H1 (cell line): ENCODE results near the gene IFTAP. TPM values are rescaled to one million over a fixed set of nuclear protein-coding genes. Genes with fewer than 3 reads are reported as not detected.

ENCODE experiments used
- CTCF ChIA-PET: fragments of 300-600 bp; sonication (Branson Sonifier 250); formaldehyde crosslinking; loops from one replicate; lab custom pipeline; 2021; ENCODE audit not compliant: partially characterized antibody; lab: Charles Lee
- POLR2A ChIA-PET: fragments of 300-600 bp; sonication (Branson Sonifier 250); formaldehyde crosslinking; loops from one replicate; lab custom pipeline; 2021; ENCODE audit warnings: inconsistent platforms; ENCODE audit not compliant: partially characterized antibody; lab: Charles Lee
- DNase-seq, 2 experiments: peaks; one replicate each; pipeline versions ENCODE4 v3.0.0 to v3.0.0-alpha.2; 2010 to 2022; ENCODE audit warnings: low spot score in 2 of 2, low read depth in 1 of 2, mixed read lengths in 1 of 2
- FAIRE-seq: peaks from 2 replicates; lab custom pipeline; 2011; peaks lifted over from hg19 to GRCh38; lab: Jason Lieb, UNC
- H2AFZ ChIP-seq: 2 replicates; pipeline ENCODE4 v1.8.1; 2012; ENCODE audit warnings: low read length, inconsistent platforms
- H2AK5ac ChIP-seq: 2 replicates; pipeline ENCODE4 v1.6.1; 2013; ENCODE audit warnings: low read depth, low read length
- H2BK120ac ChIP-seq: replicated peaks from 2 replicates; pipeline ENCODE3; 2013; ENCODE audit warnings: low read depth, low read length, inconsistent platforms
- H2BK12ac ChIP-seq: 2 replicates; pipeline ENCODE4 v1.6.1; 2013; ENCODE audit warnings: low read depth, low read length
- H2BK15ac ChIP-seq: 2 replicates; pipeline ENCODE4 v1.6.1; 2013; ENCODE audit warnings: low read length
- H2BK20ac ChIP-seq: 2 replicates; pipeline ENCODE4 v1.6.1; 2013; ENCODE audit warnings: low read length
- H2BK5ac ChIP-seq: 2 replicates; pipeline ENCODE4 v1.6.1; 2013; ENCODE audit warnings: low read depth, low read length
- H3K14ac ChIP-seq: 2 replicates; pipeline ENCODE4 v1.6.1; 2013; ENCODE audit warnings: inconsistent platforms; ENCODE audit not compliant: insufficient read length
- H3K18ac ChIP-seq: 2 replicates; pipeline ENCODE4 v1.6.1; 2013; ENCODE audit warnings: low read length; ENCODE audit errors: extremely low read depth
- H3K23ac ChIP-seq: 2 replicates; pipeline ENCODE4 v1.6.1; 2013; ENCODE audit warnings: inconsistent platforms; ENCODE audit not compliant: insufficient read length
- H3K23me2 ChIP-seq: 2 replicates; pipeline ENCODE4 v1.6.1; 2013; ENCODE audit warnings: low read depth, low read length
- H3K27ac ChIP-seq: 2 replicates; pipeline ENCODE4 v1.6.1; 2011; ENCODE audit warnings: low read depth, low read length, inconsistent platforms
- H3K27me3 ChIP-seq, 4 experiments: replicated peaks in 1 of 4; 1 replicate in 1 of 4; 2 replicates in 3 of 4; pipeline versions ENCODE4 v1.6.1 to v1.8.1; 2011 to 2013; ENCODE audit warnings: low read length in 3 of 4, mild to moderate bottlenecking in 3 of 4, inconsistent platforms in 2 of 4, mixed read lengths in 2 of 4, moderate library complexity in 1 of 4; ENCODE audit not compliant: control insufficient read depth in 3 of 4, insufficient read depth in 3 of 4; ENCODE audit errors: extremely low read depth in 1 of 4
- H3K36me3 ChIP-seq, 4 experiments: 2 replicates each; pipeline versions ENCODE4 v1.6.1 to v1.8.1; 2011 to 2013; ENCODE audit warnings: mild to moderate bottlenecking in 4 of 4, low read length in 3 of 4, moderate library complexity in 2 of 4, control low read depth in 1 of 4, inconsistent platforms in 1 of 4; ENCODE audit not compliant: insufficient read depth in 4 of 4, control insufficient read depth in 2 of 4
- H3K4ac ChIP-seq: replicated peaks from 2 replicates; pipeline ENCODE3; 2013; ENCODE audit warnings: low read length, low read depth, mixed read lengths, inconsistent platforms; ENCODE audit not compliant: insufficient read length
- H3K4me1 ChIP-seq, 4 experiments: replicated peaks in 1 of 4; 1 replicate in 1 of 4; 2 replicates in 3 of 4; pipeline versions ENCODE4 v1.6.1 to v1.8.1; 2011 to 2013; ENCODE audit warnings: low read length in 3 of 4, inconsistent platforms in 2 of 4, mixed read lengths in 1 of 4; ENCODE audit not compliant: insufficient read depth in 4 of 4, control insufficient read depth in 3 of 4
- H3K4me2 ChIP-seq, 2 experiments: 2 replicates each; pipeline versions ENCODE4 v1.6.1 to v1.8.1; 2011 to 2013; ENCODE audit warnings: low read depth in 2 of 2, low read length in 2 of 2, control low read depth in 1 of 2, inconsistent platforms in 1 of 2, mild to moderate bottlenecking in 1 of 2; ENCODE audit not compliant: insufficient read depth in 1 of 2
- H3K4me3 ChIP-seq, 4 experiments: fragments of 200-600, 300-600 bp in 1 of 4; sonication (generic), shearing (Covaris generic), sonication (Bioruptor Twin) in 1 of 4; 2 replicates each; pipeline versions ENCODE4 v1.5.1 to v1.8.1; 2011 to 2016; ENCODE audit warnings: low read length in 4 of 4, low read depth in 3 of 4, control low read depth in 2 of 4, inconsistent platforms in 2 of 4, mild to moderate bottlenecking in 2 of 4, mixed read lengths in 1 of 4, moderate library complexity in 1 of 4; ENCODE audit not compliant: insufficient read depth in 2 of 4; ENCODE audit errors: extremely low read depth in 1 of 4
- H3K56ac ChIP-seq: replicated peaks from 2 replicates; pipeline ENCODE3; 2013; ENCODE audit warnings: low read depth, mild to moderate bottlenecking, mixed read lengths, low read length, inconsistent platforms; ENCODE audit not compliant: insufficient read length
- H3K79me1 ChIP-seq: 2 replicates; pipeline ENCODE4 v1.6.1; 2013; ENCODE audit warnings: low read depth, low read length, control low read depth
- H3K79me2 ChIP-seq, 2 experiments: 2 replicates each; pipeline versions ENCODE4 v1.6.1 to v1.8.1; 2012 to 2013; ENCODE audit warnings: low read length in 2 of 2, mild to moderate bottlenecking in 2 of 2, inconsistent platforms in 1 of 2; ENCODE audit not compliant: insufficient read depth in 2 of 2, control insufficient read depth in 1 of 2
- H3K9ac ChIP-seq, 4 experiments: replicated peaks in 1 of 4; 1 replicate in 1 of 4; 2 replicates in 3 of 4; pipeline versions ENCODE4 v1.6.1 to v1.8.1; 2011 to 2013; ENCODE audit warnings: low read depth in 3 of 4, low read length in 3 of 4, control low read depth in 2 of 4, mild to moderate bottlenecking in 2 of 4, moderate library complexity in 2 of 4, inconsistent platforms in 1 of 4; ENCODE audit errors: extremely low read depth in 1 of 4
- H3K9me3 ChIP-seq, 2 experiments: 2 replicates each; pipeline versions ENCODE4 v1.6.1 to v1.8.1; 2012 to 2013; ENCODE audit warnings: mild to moderate bottlenecking in 2 of 2, moderate library complexity in 2 of 2, control low read depth in 1 of 2, inconsistent platforms in 1 of 2, low read depth in 1 of 2, low read length in 1 of 2, mixed read lengths in 1 of 2; ENCODE audit not compliant: insufficient read depth in 2 of 2
- H4K20me1 ChIP-seq, 2 experiments: replicated peaks in 1 of 2; 2 replicates each; pipeline versions ENCODE3 to v1.8.1; 2011 to 2013; ENCODE audit warnings: inconsistent platforms in 2 of 2, low read length in 2 of 2, mild to moderate bottlenecking in 1 of 2; ENCODE audit not compliant: insufficient read depth in 2 of 2, control insufficient read depth in 1 of 2
- H4K5ac ChIP-seq: 2 replicates; pipeline ENCODE4 v1.6.1; 2013; ENCODE audit warnings: low read length, low read depth, mixed read lengths, inconsistent platforms; ENCODE audit not compliant: insufficient read length
- H4K8ac ChIP-seq: 2 replicates; pipeline ENCODE4 v1.8.0; 2013; ENCODE audit warnings: mild to moderate bottlenecking, moderate library complexity, low read length, inconsistent platforms; ENCODE audit not compliant: insufficient read depth; ENCODE audit errors: extremely low read depth
- H4K91ac ChIP-seq: replicated peaks from 2 replicates; pipeline ENCODE3; 2013; ENCODE audit warnings: low read length, mixed read lengths, inconsistent platforms; ENCODE audit not compliant: insufficient read length
- BACH1 ChIP-seq: IDR thresholded peaks from 2 replicates; pipeline ENCODE4 v1.6.1; 2012; ENCODE audit warnings: low read length, improper control_type of control experiment
- BCL11A ChIP-seq, 2 experiments: IDR thresholded peaks; one replicate each; pipeline ENCODE4 v1.6.1; 2011; ENCODE audit warnings: low read depth in 2 of 2, low read length in 2 of 2, mild to moderate bottlenecking in 2 of 2
- CEBPB ChIP-seq: IDR thresholded peaks from 2 replicates; pipeline ENCODE4 v1.6.1; 2012; ENCODE audit warnings: low read depth, low read length
- EGR1 ChIP-seq: IDR thresholded peaks from 2 replicates; pipeline ENCODE4 v1.6.1; 2011; ENCODE audit warnings: low read depth, low read length, borderline replicate concordance
- GABPA ChIP-seq: IDR thresholded peaks from 2 replicates; pipeline ENCODE4 v1.6.1; 2011; ENCODE audit warnings: mild to moderate bottlenecking, low read length, moderate library complexity, borderline replicate concordance; ENCODE audit not compliant: insufficient read depth
- KDM5A ChIP-seq: fragments of 200-600 bp; IDR thresholded peaks from 2 replicates; pipeline ENCODE4 v1.7.1; 2012; ENCODE audit warnings: mild to moderate bottlenecking, low read length, inconsistent platforms, mixed read lengths
- MAFK ChIP-seq: IDR thresholded peaks from 2 replicates; pipeline ENCODE4 v1.6.1; 2012; ENCODE audit warnings: low read depth, mild to moderate bottlenecking, improper control_type of control experiment, low read length
- RNF2 ChIP-seq: fragments of 200-900, 300-1000 bp; sonication (generic); IDR thresholded peaks from 2 replicates; pipeline ENCODE4 v1.7.1; 2016; ENCODE audit warnings: borderline replicate concordance, low read depth, mild to moderate bottlenecking, antibody characterized with exemption, low read length; ENCODE audit not compliant: poor library complexity, severe bottlenecking; ENCODE audit errors: missing control alignments
- SIRT6 ChIP-seq: IDR thresholded peaks from one replicate; pipeline ENCODE4 v1.7.1; 2012; ENCODE audit warnings: low read length, inconsistent platforms
- SIX5 ChIP-seq: IDR thresholded peaks from 2 replicates; pipeline ENCODE4 v1.6.1; 2011; ENCODE audit warnings: mild to moderate bottlenecking, low read depth, low read length
- TEAD4 ChIP-seq: IDR thresholded peaks from 2 replicates; pipeline ENCODE4 v1.6.1; 2012; ENCODE audit warnings: low read depth, low read length, inconsistent platforms, mixed read lengths
- WGBS, 2 experiments: shearing (Covaris generic) in 1 of 2; methylation state at CpG; one replicate each; pipeline versions ENCODE4 v1.1.6 to v1.1.7; 2013 to 2015; ENCODE audit warnings: low lambda C conversion rate in 2 of 2, mixed read lengths in 2 of 2, inconsistent platforms in 1 of 2, low coverage in 1 of 2, missing lambda C conversion rate in 1 of 2; ENCODE audit not compliant: insufficient replicate concordance in 2 of 2, insufficient coverage in 1 of 2, insufficient read length in 1 of 2; ENCODE audit errors: extremely low coverage in 1 of 2, missing lambda C conversion rate in 1 of 2; 5-methylcytosine and 5-hydroxymethylcytosine counted together
- polyA plus RNA-seq, 7 experiments: library from polyadenylated mRNA; depleted of rRNA in 3 of 7; stranded (reverse) in 5 of 7; unstranded in 2 of 7; fragments of >200 nt in 5 of 7; fragments of 200-250 nt in 2 of 7; gene quantifications; 1 replicate in 5 of 7; 2 replicates in 1 of 7; 4 replicates in 1 of 7; pipeline versions ENCODE4 v1.2.1 to v1.2.3, GENCODE V29; 2011 to 2013; ENCODE audit warnings: missing spikeins in 2 of 7, mixed read lengths in 2 of 7
- total RNA-seq: library from RNA; stranded (reverse); fragmentation: NEBNext Ultra II Directional; extraction: Animal tissue kit (Norgen Biotek cat#: 25700); gene quantifications from 2 replicates; pipeline ENCODE4 v1.2.1, GENCODE V29; 2021
- TF ChIP-seq, protein P1 (sequence below): IDR thresholded peaks from 2 replicates; pipeline ENCODE4 v1.6.1; 2011; ENCODE audit warnings: low read length, improper control_type of control experiment

IFTAP gene
- total and polyA plus RNA-seq, 2 of the 8 experiments (the other 6 are each of a cell fraction or from before 2014, with no cell fraction given), result 21.2 to 23.9 TPM

GRCh38 chr11:36590513-36590912 lies 3.8 kb upstream of the IFTAP start:
- Histone ChIP-seq H3K14ac (no peak overlapping the region), H3K4me2 (no peak overlapping the region), H4K91ac (no peak overlapping the region), H2BK20ac (no peak overlapping the region), H4K5ac (no peak overlapping the region), H4K8ac (no peak overlapping the region), H3K56ac (no peak overlapping the region), H3K36me3 (no peaks in the 10 kb centered on the region), H2BK5ac (no peak overlapping the region), H3K23me2 (peaks cover 2% of the 10 kb centered on the region; the same call in 1 of the 2 replicates), H3K79me2 (0 out of 4 replicates have a peak, but pooled peaks cover 0 to 2% of the 10 kb centered on the region in 2 experiments), H2BK12ac (no peak overlapping the region), H3K9ac (no peak overlapping the region), H2AK5ac (no peak overlapping the region), H3K9me3 (no peaks in the 10 kb centered on the region), H3K27ac (no peak overlapping the region), H4K20me1 (no peaks in the 10 kb centered on the region), H3K4me3 (no peak overlapping the region), H3K4me1 (no peaks in the 10 kb centered on the region), H2AFZ (no peak overlapping the region), H2BK15ac (no peak overlapping the region), H2BK120ac (no peak overlapping the region), H3K23ac (no peak overlapping the region), H3K27me3 (peaks cover 0 to 4% (median 2%) of the 10 kb centered on the region in 4 experiments; a peak in 4 of 7 replicates), H3K79me1 (no peaks in the 10 kb centered on the region; the same call in 1 of the 2 replicates), H3K18ac (no peak overlapping the region), H3K4ac (no peak overlapping the region)
- WGBS, 2 experiments, result 52% methylated on average over 4 of the region's 4 CpGs; no CpG with 5 or more reads in 1 of the 2 experiments
- DNase-seq (no peak), FAIRE-seq (no peak)
- ChIA-PET CTCF (interaction anchor here (0.7 to 3.6 kb wide), 4 partner anchors 14 to 156 kb away, joined by 3 to 14 read pairs (median 4); no protein-coding TSS in a partner anchor), POLR2A (no interaction called here)
- TF ChIP-seq KDM5A, result no peak
- TF ChIP-seq, protein P1, sequence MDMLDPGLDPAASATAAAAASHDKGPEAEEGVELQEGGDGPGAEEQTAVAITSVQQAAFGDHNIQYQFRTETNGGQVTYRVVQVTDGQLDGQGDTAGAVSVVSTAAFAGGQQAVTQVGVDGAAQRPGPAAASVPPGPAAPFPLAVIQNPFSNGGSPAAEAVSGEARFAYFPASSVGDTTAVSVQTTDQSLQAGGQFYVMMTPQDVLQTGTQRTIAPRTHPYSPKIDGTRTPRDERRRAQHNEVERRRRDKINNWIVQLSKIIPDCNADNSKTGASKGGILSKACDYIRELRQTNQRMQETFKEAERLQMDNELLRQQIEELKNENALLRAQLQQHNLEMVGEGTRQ, result no peak
- no peak for TF ChIP-seq GABPA
- TF ChIP-seq SIX5, result no peak
- no peak for TF ChIP-seq EGR1
- no peak for TF ChIP-seq BCL11A (IDR thresholded peaks at IDR 0.05; ENCODE audit: low read depth in 2 of 2, low read length in 2 of 2)
- no peak for TF ChIP-seq BACH1
- no peak for TF ChIP-seq TEAD4
- TF ChIP-seq MAFK, result no peak
- TF ChIP-seq SIRT6, result no peak
- TF ChIP-seq CEBPB, result no peak
- no peak for TF ChIP-seq RNF2
